GM12878 (cell line): ENCODE data around the gene INTS6L.

ENCODE experiments used
- GABPA ChIP-seq: IDR thresholded peaks from 2 replicates; pipeline ENCODE4 v1.6.1; 2014; ENCODE audit warnings: antibody characterized with exemption, low read depth, mild to moderate bottlenecking, inconsistent platforms
- MEF2A ChIP-seq: IDR thresholded peaks from 2 replicates; pipeline ENCODE4 v1.6.1; 2011; ENCODE audit warnings: low read depth, mild to moderate bottlenecking, low read length, moderate library complexity; ENCODE audit not compliant: insufficient read depth
- POLR2AphosphoS2 ChIP-seq: IDR thresholded peaks from 2 replicates; pipeline ENCODE4 v1.6.1; 2011; ENCODE audit warnings: low read depth, mild to moderate bottlenecking, low read length, improper control_type of control experiment, moderate library complexity
- POLR2AphosphoS5 ChIP-seq: IDR thresholded peaks from 2 replicates; pipeline ENCODE4 v1.6.1; 2011; ENCODE audit warnings: mild to moderate bottlenecking, low read length, inconsistent platforms
- RAD21 ChIP-seq: IDR thresholded peaks from 2 replicates; pipeline ENCODE4 v1.6.1; 2011; ENCODE audit warnings: mild to moderate bottlenecking, low read depth, low read length, moderate library complexity; ENCODE audit not compliant: insufficient read depth
- STAT1 ChIP-seq: fragments of 450-650 bp; conservative IDR thresholded peaks from 2 replicates; pipeline ENCODE4 v1.6.1; 2014; ENCODE audit warnings: antibody characterized with exemption, mild to moderate bottlenecking

DNA sequence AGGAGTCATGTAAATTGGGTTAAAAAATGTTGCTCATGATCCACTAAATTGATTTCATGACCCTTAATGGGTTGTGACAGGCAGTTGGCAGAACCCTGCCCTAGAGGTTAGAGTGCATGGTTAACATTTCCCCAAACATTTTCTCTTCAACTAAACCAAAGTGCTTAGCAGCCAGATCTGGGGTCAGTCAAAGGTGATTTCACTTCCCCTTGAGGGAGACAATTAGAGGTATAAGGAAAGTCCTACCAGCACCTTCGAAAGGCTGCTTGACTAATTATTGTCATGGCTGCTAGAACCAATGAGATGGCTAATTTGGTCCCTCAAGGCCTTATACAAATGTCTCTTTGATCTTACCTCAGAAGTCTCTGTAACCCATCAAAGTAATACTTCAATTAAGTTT is 30.9 kb upstream of the INTS6L start:
- no peak for TF ChIP-seq GABPA
- no peak for TF ChIP-seq POLR2AphosphoS2
- no peak for TF ChIP-seq RAD21
- TF ChIP-seq POLR2AphosphoS5: no peak
- no peak for TF ChIP-seq MEF2A
- no peak for TF ChIP-seq STAT1
